Thyroid gland (tissue), 4 donors: ENCODE data around the gene PRKAB1. TPM values are rescaled to one million over a fixed set of nuclear protein-coding genes. Genes with fewer than 3 reads are reported as not detected.

Source experiments
- DNase-seq, 2 donors: peaks; one replicate each; pipeline ENCODE4 v3.0.0-alpha.2; 2019
- H3K27ac ChIP-seq, 3 donors: fragments of 200-600 bp; sonication (generic); 1 replicate in 2 of 3; 2 replicates in 1 of 3; pipeline ENCODE4 v1.5.1; 2016 to 2019; ENCODE audit warnings: mild to moderate bottlenecking in 1 of 3, moderate library complexity in 1 of 3
- H3K27me3 ChIP-seq: fragments of 200-600 bp; sonication (generic); one replicate; pipeline ENCODE4 v1.5.1; 2019
- H3K36me3 ChIP-seq, 2 donors: fragments of 200-600 bp; sonication (generic); one replicate each; pipeline ENCODE4 v1.5.1; 2016 to 2019
- H3K4me1 ChIP-seq, 2 donors: fragments of 200-600 bp; sonication (generic); one replicate each; pipeline ENCODE4 v1.5.1; 2017 to 2019
- H3K4me3 ChIP-seq, 3 donors: fragments of 200-600 bp; sonication (generic); replicated peaks in 1 of 3; 1 replicate in 2 of 3; 2 replicates in 1 of 3; pipeline ENCODE4 v1.5.1; 2016; ENCODE audit warnings: mild to moderate bottlenecking in 1 of 3
- H3K9me3 ChIP-seq: fragments of 200-600 bp; sonication (generic); one replicate; pipeline ENCODE4 v1.5.1; 2017
- CTCF ChIP-seq, 6 experiments: fragments of 200-600 bp in 3 of 6; fragments of 450-650 bp in 3 of 6; sonication (generic) in 3 of 6; IDR thresholded peaks; one replicate each; pipeline ENCODE4 v1.5.1; 2016 to 2019; ENCODE audit warnings: antibody characterized with exemption in 6 of 6, mild to moderate bottlenecking in 2 of 6, inconsistent platforms in 1 of 6, moderate library complexity in 1 of 6
- POLR2A ChIP-seq, 2 donors: fragments of 450-650 bp; IDR thresholded peaks; one replicate each; pipeline ENCODE4 v1.6.1; 2017; ENCODE audit warnings: antibody characterized with exemption in 2 of 2, mild to moderate bottlenecking in 2 of 2, moderate library complexity in 1 of 2
- WGBS, 2 donors: methylation state at CpG; one replicate each; pipeline ENCODE4 v1.1.5; 2017; 5-methylcytosine and 5-hydroxymethylcytosine counted together
- intact Hi-C: fragments of 100-400 bp; cut with DNase I; formaldehyde crosslinking; loops from one replicate; pipeline ENCODE4 v1.15.1; 2023
- microRNA counts, 2 donors: library from miRNA; unstranded; fragments of <30 nt; microRNA quantifications; one replicate each; lab custom pipeline; 2016 to 2017
- microRNA-seq: library from miRNA; unstranded; fragments of <30 nt; microRNA quantifications from one replicate; pipeline ENCODE4, GENCODE V29; 2016
- small RNA-seq: library from RNA; depleted of rRNA; stranded (forward); fragments of <200 nt; gene quantifications from one replicate; pipeline ENCODE3, GENCODE V24; 2016
- total RNA-seq, 4 donors: library from RNA; depleted of rRNA; stranded (reverse); fragments of >200 nt; gene quantifications; one replicate each; pipeline ENCODE4 v1.2.3, GENCODE V29; 2016

PRKAB1 gene
- total RNA-seq, 4 donors from 2014 or later = 22.5 to 197 (median 32.3) TPM

- no peak for DNase-seq
- H3K27ac ChIP-seq = no peak overlapping the region
- no peaks in the 10 kb centered on the region for H3K27me3 ChIP-seq
- WGBS, 2 donors = 98% methylated on average over 8 of the region's 8 CpGs
- H3K36me3 ChIP-seq = no peaks in the 10 kb centered on the region
- no peak overlapping the region for H3K4me3 ChIP-seq
- peaks cover 9 to 19% of the 10 kb centered on the region in 2 donors for H3K4me1 ChIP-seq
- H3K9me3 ChIP-seq = no peaks in the 10 kb centered on the region
- intact Hi-C loops = no loop called here
- no peak for TF ChIP-seq POLR2A (IDR thresholded peaks at IDR 0.05)
- no peak for TF ChIP-seq CTCF (IDR thresholded peaks at IDR 0.05)
Observed at GRCh38 chr12:119729871-119730270, 61.9 kb downstream of the PRKAB1 start.

GRCh38 chr12:119730381-119730780 is 62.4 kb downstream of the PRKAB1 start:
- no peak for TF ChIP-seq POLR2A (IDR thresholded peaks at IDR 0.05)
- TF ChIP-seq CTCF (IDR thresholded peaks at IDR 0.05) = no peak
- 97% methylated on average over 13 of the region's 13 CpGs for WGBS, 2 donors
- Histone ChIP-seq H3K4me1 (peaks cover 9 to 20% of the 10 kb centered on the region in 2 donors), H3K27ac (no peak overlapping the region), H3K9me3 (no peaks in the 10 kb centered on the region), H3K4me3 (no peak overlapping the region), H3K36me3 (no peaks in the 10 kb centered on the region), H3K27me3 (no peaks in the 10 kb centered on the region)
- intact Hi-C loops = no loop called here
- DNase-seq = no peak

MicroRNAs encoded within 50 kb of the gene (microRNA counts, 767-probe panel; counts per million panel counts)
- microRNA hsa-miR-1178 (lab: Ali Mortazavi, UCI) = 0 counts per million in 2 donors

Small RNA genes within 50 kb of the gene (microRNA-seq; reads per million reads assigned to microRNA genes)
- not detected for gene MIR1178

Small RNA genes within 50 kb of the gene (small RNA-seq; reads per million reads assigned to genes)
- gene RN7SKP197 = not detected

Other genes starting within 250 kb of the PRKAB1 start
- gene TMEM233, start 74.4 kb upstream of the PRKAB1 start, total RNA-seq = 1 to 10 TPM; 1.3 to 7.9 (median 4.4) TPM
- 1 to 10 TPM; 1.8 to 9.1 (median 6.4) TPM for gene CIT, start 209.2 kb downstream of the PRKAB1 start, total RNA-seq